Limb (tissue), 2 donors: ENCODE data around the gene GFI1.

Source experiments
- DNase-seq, 2 donors: peaks; one replicate each; pipeline ENCODE4 v3.0.0-alpha.2; 2016; ENCODE audit errors: extremely low spot score in 2 of 2

GFI1 gene

DNA sequence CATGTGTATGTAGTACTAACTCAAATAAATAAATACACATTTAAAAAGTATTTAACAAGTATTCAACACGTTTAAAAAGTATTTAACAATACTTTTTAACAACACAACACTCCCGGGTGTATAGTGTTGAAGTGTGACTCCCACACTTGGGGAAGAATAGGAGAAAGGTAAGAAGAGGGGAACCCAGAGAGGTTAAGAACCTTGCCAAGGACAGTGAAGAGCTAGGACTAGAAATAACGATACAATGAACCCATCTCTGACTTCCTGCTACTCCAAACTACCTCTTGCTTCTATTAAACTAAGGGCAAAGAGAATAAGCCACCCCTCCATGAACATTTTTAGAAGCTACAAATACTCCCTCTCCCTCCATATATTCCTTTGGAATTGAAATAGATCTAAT is 1.7 kb upstream of the GFI1 start:
- no peak for DNase-seq

GRCh38 chr1:92487078-92487605 is 417 bp upstream of the GFI1 start:
- no peak for DNase-seq

DNA sequence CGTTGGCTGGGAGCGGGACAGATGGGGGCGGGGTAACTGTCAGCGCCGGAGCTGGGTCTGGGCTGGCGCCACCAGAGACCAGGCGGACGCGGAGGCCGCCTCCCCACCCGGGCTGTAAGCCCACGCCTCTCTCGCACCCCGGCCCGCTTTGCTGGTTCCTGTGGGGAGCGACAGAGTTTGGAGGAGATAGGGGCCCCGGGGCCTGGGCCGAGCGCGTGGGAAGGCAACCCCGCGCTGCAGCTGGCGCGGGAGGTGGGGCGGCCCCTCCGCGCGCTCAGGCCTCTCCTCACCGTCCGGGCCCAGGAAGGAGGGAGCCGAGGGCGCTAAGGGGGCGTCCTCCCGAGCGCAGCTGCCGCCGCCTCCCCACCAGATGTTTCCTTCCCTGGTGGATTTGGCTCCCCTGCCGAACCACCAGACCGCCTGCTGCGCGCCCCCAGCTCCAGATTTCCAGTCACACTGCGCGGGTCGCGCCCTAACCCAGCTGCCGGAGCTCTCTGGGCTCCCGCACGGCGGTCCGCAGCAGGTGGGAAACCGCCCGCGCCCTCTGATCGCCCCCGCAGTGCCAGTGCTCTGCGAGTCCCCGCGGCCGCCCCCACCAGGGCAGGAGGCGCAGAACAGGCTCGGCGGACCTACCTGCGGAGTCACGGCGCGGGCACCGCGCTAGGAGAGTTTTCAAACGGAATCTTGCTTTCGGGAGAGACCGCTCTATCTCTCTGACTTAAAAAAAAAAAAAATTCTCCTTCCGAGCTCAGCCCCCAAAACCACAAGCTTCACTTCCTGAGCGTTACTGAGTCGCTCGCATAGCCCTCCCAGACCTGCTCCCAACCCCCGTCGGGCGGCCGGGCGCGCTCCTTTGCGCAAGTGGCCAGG is 1.1 kb downstream of the GFI1 start:
- DNase-seq: peak in 1 of 2 donors; percentile 58

- peak in 1 of 2 donors; percentile 68 for DNase-seq
These were observed 2.0 kb downstream of the GFI1 start for GRCh38 chr1:92484472-92485380.

GRCh38 chr1:92483610-92484471 is 2.9 kb downstream of the GFI1 start:
- DNase-seq: peak in 1 of 2 donors; percentile 59

GRCh38 chr1:92482665-92483609 is 3.8 kb downstream of the GFI1 start:
- peak in 1 of 2 donors; percentile 60 for DNase-seq

- peak in 1 of 2 donors; percentile 60 for DNase-seq
These were observed 4.6 kb downstream of the GFI1 start for GRCh38 chr1:92481971-92482664.

DNA sequence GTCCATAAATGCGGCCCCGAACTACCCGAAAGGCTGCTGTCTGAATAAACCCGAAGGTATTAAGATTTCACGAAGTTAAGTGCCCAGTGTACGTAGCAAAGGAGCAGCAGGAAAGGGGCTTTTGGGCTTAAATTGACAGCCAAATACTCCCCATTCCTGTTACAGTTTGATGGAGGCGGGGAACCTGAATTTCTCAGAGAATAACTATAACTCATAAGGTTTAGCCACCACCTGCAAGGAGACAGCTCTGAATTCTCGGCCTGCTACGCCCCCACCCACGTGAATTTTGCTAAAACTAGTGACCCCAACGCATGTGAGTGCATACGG is 5.2 kb downstream of the GFI1 start:
- DNase-seq: no peak

GRCh38 chr1:92480813-92481598 is 5.7 kb downstream of the GFI1 start:
- peak in 1 of 2 donors; percentile 47 for DNase-seq

DNA sequence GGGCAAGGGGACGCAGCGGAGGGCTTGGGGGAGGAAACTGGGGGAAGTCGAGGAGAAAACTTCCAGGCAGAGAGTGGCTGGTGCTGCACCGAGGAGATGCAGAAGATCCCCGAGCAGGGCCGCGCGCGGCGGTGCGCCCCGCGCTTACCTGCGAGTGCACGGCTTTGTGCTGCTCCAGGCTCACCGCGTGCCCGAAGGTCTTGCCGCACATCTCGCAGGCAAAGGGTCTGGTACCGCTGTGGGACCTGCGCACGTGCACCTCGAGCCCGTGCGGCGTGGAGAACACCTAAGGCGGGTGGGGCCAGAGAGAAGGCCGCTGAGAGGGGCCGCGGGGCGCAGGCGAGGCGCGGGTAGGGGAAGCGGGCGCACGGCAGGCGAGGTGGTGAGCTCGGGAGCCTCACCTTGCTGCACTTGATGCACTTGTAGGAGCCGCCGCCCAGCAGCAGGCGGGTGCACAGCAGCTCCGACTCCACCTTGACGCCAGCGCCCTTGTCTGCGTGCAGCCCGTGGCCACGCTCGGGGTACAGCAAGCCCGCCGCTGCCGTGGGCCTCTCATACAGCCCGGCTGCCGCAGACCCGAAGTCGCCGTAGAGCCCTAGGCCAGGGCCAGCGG is 6.4 kb downstream of the GFI1 start:
- DNase-seq: peak in 1 of 2 donors; percentile 44

GRCh38 chr1:92479587-92479986 is 7.1 kb downstream of the GFI1 start:
- DNase-seq: no peak

GRCh38 chr1:92478393-92478792 is 8.3 kb downstream of the GFI1 start:
- no peak for DNase-seq

DNA sequence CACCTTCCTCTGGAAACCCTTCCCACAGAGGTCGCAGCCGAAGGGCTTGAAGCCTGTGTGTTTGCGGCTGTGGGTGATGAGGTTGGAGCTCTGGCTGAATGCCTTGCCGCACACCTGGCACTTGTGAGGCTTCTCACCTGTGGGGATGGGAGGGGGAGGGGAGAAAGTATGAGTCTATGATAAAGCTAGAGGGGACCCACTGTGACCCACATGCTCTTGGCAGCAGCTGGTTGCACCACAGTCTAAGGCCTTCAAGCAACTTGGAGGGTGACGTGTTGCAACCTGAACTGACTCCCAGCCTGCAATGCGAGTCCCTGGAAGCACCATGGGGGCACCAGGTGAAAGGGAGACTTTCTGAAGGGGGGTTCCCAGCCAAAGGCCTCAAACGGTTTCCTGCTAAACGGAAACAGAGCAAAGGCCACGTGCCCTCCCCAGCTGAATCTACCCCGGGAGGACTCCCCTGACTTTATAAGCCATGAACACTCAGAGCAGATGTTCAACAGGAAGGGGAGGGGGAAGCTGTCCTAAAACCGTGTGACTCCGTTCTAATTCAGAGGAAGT is 10.6 kb downstream of the GFI1 start:
- DNase-seq: no peak

GRCh38 chr1:92475029-92475428 is 11.7 kb downstream of the GFI1 start:
- no peak for DNase-seq

- DNase-seq: no peak
These were observed 12.8 kb downstream of the GFI1 start for GRCh38 chr1:92473781-92474495.

- no peak for DNase-seq
These were observed 16.5 kb downstream of the GFI1 start for GRCh38 chr1:92470216-92470615.

- DNase-seq: no peak
These were observed 19.9 kb downstream of the GFI1 start for GRCh38 chr1:92466683-92467352.
